Panc1 (cell line): ENCODE results near the gene SBNO2.

Experiments used
- POLR2AphosphoS5 ChIP-seq: IDR thresholded peaks from 2 replicates; pipeline ENCODE4 v1.6.1; 2012; ENCODE audit warnings: mild to moderate bottlenecking, low read depth, low read length, moderate library complexity
- TCF7L2 ChIP-seq: IDR thresholded peaks from 2 replicates; pipeline ENCODE4 v1.6.1; 2011; ENCODE audit warnings: mild to moderate bottlenecking, low read depth, low read length, inconsistent platforms
- TF ChIP-seq, protein P1 (sequence below): fragments of 450-650 bp; IDR thresholded peaks from 2 replicates; pipeline ENCODE4 v1.5.1; 2017; ENCODE audit warnings: mild to moderate bottlenecking
- TF ChIP-seq, protein P2 (sequence below), 2 experiments: IDR thresholded peaks; 2 replicates each; pipeline ENCODE4 v1.6.1; 2011 to 2012; ENCODE audit warnings: low read depth in 2 of 2, control low read depth in 1 of 2, low read length in 1 of 2, mild to moderate bottlenecking in 1 of 2, moderate library complexity in 1 of 2; ENCODE audit not compliant: insufficient read depth in 1 of 2

- TF ChIP-seq, protein P1, sequence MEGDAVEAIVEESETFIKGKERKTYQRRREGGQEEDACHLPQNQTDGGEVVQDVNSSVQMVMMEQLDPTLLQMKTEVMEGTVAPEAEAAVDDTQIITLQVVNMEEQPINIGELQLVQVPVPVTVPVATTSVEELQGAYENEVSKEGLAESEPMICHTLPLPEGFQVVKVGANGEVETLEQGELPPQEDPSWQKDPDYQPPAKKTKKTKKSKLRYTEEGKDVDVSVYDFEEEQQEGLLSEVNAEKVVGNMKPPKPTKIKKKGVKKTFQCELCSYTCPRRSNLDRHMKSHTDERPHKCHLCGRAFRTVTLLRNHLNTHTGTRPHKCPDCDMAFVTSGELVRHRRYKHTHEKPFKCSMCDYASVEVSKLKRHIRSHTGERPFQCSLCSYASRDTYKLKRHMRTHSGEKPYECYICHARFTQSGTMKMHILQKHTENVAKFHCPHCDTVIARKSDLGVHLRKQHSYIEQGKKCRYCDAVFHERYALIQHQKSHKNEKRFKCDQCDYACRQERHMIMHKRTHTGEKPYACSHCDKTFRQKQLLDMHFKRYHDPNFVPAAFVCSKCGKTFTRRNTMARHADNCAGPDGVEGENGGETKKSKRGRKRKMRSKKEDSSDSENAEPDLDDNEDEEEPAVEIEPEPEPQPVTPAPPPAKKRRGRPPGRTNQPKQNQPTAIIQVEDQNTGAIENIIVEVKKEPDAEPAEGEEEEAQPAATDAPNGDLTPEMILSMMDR = no peak
- TF ChIP-seq POLR2AphosphoS5 (no peak; the same call in 1 of the 2 replicates), TCF7L2 (no peak)
- TF ChIP-seq, protein P2, sequence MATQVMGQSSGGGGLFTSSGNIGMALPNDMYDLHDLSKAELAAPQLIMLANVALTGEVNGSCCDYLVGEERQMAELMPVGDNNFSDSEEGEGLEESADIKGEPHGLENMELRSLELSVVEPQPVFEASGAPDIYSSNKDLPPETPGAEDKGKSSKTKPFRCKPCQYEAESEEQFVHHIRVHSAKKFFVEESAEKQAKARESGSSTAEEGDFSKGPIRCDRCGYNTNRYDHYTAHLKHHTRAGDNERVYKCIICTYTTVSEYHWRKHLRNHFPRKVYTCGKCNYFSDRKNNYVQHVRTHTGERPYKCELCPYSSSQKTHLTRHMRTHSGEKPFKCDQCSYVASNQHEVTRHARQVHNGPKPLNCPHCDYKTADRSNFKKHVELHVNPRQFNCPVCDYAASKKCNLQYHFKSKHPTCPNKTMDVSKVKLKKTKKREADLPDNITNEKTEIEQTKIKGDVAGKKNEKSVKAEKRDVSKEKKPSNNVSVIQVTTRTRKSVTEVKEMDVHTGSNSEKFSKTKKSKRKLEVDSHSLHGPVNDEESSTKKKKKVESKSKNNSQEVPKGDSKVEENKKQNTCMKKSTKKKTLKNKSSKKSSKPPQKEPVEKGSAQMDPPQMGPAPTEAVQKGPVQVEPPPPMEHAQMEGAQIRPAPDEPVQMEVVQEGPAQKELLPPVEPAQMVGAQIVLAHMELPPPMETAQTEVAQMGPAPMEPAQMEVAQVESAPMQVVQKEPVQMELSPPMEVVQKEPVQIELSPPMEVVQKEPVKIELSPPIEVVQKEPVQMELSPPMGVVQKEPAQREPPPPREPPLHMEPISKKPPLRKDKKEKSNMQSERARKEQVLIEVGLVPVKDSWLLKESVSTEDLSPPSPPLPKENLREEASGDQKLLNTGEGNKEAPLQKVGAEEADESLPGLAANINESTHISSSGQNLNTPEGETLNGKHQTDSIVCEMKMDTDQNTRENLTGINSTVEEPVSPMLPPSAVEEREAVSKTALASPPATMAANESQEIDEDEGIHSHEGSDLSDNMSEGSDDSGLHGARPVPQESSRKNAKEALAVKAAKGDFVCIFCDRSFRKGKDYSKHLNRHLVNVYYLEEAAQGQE (IDR thresholded peaks at IDR 0.05; ENCODE audit: insufficient read depth in 1 of 2, low read depth in 2 of 2, low read length in 1 of 2) = no peak
Observed at GRCh38 chr19:1084024-1084868, 89.8 kb downstream of the SBNO2 start.
